Activated CD4-positive, alpha-beta T cell treated with anti-CD3 and anti-CD28 coated beads for 1 hour (primary cell): Measurements from ENCODE around the gene CACNA2D1.

Experiments used
- DNase-seq: peaks from one replicate; pipeline ENCODE4 v3.0.0-alpha.2; 2020

The CACNA2D1 gene

DNA sequence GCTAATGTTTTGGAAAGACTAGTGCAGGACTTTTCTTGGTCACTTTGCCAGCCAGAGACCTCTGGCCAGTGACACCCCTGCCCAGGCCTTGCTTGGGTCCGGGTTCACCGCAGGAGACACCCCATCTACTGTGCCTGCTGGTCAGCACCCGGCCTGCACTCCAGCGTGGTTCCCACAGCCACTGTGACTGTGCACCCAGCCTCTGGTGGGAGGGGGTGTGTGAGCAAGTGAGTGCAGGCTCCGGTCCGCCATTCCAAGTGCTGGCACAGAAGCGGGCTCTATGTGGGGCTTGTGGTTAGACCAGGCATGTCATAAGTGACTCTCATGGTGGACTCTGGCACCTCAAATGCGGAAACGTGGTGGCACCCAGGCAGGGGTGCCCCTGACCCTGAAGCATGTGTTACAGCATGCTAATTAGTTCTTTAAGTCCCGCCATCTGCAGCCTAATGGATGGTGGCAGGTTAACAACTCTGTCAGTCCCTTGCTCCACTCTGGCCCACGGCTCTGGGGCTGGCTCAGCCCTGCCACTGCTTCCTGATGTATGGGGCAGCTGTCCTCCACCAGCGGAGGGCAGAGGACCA, 361.8 kb downstream of the CACNA2D1 start:
- DNase-seq, result no peak

DNA sequence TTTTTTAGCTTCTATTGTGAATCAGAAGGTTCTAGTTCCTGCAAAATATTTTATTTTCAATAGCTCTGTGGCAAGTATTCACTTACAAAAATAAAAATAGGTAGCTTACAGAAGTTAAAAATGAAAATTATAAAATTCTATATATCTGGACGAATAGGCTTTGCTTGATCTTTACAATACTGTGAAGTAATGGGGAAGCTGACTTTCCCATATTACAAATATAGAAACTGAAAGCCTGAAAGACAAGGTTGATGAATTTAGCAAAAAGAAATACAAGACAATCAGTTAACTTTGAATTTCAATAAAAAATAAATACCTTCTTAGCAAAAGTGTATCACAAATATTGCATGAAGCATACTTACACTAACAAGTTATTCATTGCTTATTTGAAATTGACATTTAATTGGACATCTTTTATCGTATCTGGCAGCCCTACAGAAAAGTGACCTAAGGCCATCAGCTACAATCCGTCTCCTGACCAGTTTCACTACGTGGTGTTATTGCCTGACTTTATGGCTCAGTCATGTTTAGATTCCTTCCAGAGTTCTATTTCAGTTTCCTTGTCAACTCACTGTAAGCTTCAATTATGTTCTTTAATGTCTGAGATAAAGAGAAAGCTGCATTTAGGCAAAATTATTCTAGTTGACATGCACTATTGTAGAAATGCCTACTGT, 363.2 kb downstream of the CACNA2D1 start:
- no peak for DNase-seq

DNA sequence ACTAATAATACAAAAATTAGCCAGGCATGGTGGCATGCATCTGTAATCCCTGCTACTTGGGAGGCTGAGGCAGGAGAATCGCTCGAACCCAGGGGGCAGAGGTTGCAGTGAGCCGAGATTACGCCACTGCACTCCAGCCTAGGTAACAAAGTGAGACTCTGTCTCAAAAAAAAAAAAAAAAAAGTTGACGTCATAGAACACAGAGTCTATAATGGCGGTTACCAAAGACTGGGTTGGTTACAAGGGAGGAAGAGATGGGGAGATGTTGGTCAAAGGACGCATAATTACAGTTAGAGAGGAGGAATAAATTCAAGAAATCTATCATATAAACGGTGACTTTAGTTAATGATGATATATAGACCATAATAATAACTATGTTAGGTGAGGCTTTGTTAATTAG, 364.1 kb downstream of the CACNA2D1 start:
- DNase-seq, result no peak

DNA sequence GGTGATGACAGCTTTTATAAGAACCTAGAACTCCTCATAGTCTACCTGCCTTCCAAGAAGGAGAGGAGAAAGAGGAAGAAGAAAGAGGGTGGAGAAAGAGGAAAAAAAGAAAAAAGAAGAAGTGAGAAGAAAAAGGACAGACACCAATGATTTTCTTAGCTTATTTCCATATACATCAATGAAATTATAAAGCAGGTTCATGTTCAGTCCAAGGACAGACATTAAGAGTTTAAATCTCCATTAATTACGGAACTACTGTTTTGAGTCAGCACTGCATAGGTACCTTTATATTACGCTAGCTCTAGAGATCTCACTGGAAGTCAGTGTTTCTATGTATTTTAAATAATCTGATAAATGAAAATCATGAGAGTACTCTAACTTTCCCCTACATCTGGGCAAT, 364.8 kb downstream of the CACNA2D1 start:
- DNase-seq, result no peak

DNA sequence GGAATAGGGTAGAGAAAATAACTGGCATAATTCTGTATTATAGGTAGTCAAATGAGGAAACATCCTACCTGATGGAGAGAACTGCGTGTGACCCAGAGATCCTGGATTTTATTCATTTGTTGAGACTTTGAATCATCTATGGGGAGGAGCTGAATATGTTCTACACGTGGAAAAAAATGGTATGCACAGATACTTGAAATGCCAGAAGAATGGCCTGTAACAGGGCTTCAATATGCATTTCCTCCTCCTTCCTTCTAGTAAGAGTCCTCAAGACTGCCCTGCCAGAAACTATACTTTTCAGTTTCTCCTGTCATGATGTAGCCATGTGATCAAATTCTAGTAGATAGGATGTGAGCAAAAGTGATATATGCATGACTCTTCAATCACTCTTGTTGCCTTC, 372.1 kb downstream of the CACNA2D1 start:
- no peak for DNase-seq

DNA sequence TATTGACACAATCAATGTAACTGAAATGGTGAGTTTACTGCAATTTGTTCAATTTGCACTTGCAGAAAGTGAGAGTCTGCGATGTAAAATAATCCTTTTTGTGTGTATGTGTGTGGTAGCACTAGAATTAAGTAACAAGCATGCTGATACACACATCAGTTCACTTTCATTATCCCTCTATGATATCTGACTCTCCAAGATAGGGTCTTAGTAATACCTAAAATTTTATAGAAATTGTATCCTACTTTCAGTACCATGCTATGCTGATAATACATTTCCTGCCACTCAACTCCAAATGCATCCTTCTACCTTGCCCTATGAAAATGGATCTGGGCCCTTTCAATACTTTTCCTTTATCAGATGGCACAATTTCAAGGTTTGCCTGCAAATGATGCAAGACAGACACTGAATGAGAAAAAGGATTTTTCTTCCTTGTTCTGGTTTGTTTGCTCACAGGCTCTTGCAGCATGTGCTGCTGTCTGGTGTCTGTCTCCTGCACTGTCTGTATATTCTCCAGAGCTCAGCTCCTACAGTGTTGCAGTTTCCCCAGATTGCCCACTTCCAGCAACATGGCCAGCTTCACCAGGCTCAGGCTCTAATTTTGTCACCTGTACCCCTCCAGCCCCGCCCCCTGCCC, 375.8 kb downstream of the CACNA2D1 start:
- DNase-seq, result no peak

DNA sequence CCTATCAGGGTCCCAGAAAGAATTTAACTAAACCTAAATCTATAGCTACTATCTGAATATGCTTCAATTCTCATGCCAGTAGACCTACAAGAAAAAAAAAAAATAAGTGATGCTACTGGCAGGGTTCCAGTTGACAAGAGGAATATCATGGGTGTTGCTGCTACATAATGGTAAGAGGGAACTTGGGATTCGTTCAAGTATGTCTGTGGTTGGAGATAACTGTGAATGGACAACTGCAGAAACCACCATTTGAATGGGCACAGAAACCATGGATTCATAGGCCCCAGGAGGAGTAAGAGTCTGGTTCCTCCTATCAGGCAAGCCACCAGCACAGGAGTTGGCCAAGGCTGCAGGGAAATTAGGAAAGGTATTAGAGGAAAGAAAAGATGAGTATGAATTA, 386.1 kb downstream of the CACNA2D1 start:
- DNase-seq, result no peak

DNA sequence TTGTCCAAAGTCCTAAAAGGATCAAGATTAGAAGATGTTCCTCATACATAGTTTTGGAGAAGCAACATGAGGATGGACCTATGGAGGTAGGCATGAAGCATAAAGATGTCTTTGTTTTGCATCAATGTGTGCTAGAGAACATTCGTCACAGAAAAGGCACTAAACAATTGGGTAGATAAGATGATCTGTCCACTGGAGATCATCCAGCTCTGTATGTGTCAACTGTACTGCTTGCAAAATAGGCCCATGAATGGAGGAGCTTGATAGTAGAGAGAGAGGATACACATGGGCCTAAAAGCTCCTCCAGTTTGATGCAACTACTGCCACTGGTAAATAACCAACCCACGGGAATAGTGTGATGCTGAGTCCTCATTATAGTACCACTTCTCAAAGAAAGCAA, 387.3 kb downstream of the CACNA2D1 start:
- no peak for DNase-seq

DNA sequence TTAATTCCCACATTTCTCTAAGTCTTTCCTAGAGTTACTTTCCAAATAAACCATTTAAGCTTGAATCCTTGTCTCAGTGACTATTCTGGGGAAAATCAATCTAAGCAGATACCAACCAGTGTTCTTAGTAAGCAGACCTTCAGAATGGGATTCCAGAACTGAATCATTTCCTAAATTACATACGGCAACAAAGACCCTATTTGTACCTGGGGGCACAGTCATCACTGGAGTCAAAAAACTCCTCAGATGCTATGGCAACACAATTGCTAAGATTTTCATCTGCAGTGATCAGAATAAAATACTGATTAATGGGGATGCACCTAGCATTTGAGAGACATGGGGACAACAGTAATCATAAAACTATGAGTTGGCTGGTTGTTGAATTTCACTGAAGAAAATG, 389.0 kb downstream of the CACNA2D1 start:
- no peak for DNase-seq

DNA sequence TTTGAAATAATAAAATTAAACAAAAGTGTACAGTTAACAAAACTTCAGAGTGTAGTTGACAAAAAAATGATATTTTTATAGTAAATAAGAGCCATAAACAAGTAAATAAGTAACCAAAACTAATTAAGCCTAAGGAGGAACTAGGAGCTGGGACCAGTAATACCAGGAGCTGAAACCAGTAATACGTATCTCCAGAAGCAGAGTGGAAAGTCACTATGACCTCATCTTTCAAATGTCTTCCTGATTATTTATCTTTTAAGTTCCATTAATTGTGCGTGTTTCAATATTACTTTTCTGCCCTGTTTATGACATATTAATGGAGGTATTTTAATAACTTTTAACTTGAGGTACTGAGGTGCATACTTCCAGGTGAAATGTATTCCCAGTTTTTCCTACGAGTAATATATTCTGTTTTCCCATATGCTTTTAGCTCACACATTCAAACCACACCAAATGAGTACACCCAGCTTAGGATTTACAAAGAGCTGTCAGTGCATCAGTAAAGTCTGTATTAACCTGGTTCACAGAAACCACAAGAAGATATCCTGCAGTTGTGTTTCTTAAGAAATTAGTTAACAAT, 390.0 kb downstream of the CACNA2D1 start:
- no peak for DNase-seq

DNA sequence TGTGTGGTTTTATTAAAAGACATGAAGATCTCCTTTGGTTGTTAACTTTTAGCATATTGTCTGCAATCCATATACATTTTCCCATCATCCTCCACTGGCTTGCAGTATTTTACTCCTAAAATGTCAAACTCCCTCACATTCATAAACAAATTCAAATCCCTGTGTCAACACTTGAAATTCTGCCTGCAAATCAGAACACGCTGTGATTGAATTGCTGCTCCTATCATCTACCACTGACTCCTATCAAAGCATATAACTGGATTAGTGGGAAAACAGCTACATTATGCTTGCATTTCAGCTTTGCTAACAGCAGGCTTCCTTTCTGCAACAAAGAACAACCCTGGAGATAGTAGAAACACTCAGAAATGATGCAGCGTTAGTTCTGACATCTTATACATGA, 392.0 kb downstream of the CACNA2D1 start:
- no peak for DNase-seq

DNA sequence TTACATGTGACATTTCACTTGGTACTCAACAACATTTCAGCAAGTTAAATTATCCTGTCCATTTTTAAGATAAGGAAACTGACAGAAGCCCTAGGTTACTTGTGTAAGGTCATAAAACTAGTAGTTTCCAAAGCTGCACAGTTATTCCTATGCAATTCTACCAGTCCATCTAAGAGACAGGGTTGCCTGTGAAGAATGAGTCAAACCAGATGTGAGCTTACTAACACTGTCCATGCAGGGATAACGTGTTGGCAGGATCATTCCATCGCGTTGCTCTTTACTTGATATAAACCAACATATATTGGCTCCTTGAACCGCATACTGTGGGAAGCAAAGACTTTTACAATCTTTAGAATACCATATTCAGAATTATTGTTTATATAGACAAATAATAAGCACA, 392.8 kb downstream of the CACNA2D1 start:
- DNase-seq, result no peak

DNA sequence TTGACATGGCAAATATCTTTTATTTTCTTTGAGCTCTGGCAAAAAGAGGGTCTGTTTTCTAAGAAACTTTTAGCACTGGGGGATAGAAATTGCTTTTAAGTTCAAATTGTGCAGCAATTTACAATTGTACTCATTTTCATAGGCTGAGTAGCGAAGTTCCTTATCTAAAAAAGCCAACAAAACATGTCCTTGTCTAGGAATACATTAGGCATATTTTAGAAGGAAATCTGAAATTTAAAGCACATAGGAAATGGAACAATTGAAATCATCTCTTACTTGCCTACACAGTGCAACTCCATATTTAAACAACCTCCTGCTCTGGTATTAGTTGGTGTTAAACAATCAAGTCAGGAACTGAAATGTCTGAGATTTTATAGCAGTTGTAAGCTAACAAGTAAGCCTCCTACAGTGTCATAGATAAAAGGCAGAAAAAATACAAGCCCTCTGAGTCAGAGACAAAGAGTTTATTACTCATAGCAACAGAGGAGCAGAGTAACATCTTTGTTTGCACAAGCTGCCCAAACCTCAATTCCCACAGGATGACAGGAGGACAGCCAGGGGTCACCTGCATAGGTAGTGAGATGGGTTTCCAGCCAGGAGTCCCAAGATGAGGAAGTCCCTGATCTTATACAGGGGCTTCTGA, 393.6 kb downstream of the CACNA2D1 start:
- no peak for DNase-seq

DNA sequence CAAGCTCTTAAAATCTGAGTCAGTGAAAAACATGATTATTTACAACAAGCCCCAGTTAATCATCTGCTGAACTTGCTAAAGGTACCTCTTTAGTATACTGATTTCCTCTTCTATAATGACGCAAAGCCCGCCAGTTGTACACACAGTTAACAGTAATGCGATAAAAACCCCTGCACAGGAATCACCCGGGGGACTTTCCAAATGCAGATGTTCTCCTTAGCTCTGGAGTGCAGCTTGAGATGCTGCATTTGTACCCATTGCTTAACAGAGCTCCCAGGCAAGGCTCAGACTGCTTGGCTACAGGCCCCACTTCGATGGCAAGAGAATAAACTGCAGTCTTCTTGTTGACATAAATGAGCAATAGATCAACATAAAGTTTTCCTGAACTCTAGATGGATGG, 394.1 kb downstream of the CACNA2D1 start:
- DNase-seq, result no peak

DNA sequence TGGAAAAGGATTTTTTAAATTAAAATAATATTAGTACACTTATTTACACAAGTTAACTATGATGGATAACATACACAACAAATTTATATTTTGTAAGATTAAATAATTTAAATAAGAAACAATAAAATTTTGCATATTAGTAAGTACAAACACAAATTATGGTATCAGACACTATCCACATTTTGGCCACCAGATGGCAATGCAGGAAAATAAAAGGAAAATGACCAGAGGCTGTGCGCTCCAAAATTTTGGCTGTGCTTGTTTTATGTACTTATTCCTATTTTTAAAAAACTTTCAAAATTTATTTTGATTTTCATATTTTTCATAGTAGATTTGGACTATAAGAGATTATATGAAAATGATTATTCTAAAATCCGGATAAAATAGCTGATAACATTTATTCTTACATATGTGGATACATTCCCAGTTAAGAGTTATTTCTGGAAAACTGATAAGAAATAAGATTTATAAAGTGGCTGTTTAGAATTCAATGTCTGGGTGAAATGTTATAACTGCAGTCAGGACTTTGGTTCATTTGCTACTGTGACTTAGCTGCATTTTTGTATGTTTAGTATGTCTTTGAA, 399.0 kb downstream of the CACNA2D1 start:
- no peak for DNase-seq

DNA sequence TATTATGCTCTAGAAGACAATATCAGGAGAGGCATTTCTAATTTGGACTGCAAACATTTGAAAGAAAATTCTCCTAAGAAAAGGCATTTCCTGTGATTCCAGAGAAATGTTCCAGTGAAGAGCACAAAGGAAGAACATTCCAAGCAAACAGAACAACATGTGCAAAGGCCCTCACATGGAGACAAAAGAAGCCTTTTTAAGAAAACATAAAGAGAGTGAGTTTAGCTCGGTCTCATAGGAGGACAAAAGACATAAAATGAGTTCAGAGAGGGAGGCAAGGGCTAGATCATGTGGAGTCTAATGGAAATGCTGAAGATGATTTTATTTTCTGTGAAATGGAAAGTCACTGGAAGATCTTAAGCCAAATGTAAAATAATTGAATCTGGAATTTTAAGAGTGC, 404.0 kb downstream of the CACNA2D1 start:
- DNase-seq, result no peak

DNA sequence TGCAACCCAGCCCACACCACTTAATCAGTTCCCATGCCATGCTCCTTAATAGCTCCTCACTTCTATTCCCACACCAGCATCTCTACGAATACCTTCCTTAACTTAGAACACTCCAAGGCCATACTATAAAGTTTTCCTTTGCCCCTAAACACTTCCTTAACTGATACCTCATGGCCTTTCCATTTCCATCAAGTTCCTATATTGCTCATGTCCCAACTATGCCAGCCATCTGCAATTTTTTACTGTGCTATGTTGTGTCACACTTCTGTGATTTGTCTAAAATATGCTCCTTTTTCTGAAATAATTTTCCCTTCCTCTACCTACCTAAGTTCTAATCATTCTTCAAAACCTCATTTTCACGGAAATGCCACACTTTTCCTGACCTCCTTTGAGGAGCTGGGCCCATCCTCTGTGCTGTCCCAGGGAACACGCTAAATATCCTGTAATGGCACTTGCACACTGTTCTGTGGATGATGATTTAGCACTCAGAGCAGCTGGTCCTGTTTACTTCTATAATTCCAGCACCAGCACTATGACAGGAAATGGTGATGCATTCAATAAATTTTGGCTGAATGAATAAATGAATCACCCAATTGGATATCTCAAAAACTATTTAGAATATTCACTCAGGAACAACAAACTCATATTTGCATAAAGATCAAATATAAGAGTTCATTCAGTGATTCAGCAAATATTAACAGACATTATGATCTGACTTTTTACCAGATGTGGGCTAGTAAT, 407.3 kb downstream of the CACNA2D1 start:
- no peak for DNase-seq

DNA sequence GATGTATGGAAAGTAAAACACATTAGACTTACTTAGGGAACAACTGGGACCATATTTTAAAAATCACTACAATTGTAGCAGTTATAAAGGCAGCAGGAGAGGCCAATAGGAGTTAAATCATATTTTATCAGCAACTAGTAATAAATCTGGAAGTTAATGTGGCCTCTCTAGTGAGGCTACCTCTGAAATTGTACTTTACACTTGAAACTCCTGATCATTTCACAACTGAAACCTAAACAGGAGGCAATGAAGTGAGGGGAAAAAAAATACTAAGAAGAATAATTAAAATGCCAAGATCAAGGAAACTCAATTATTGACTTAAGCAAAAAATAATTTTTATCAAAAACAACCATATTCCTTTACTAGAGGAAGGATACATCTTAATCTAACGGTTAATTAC, 408.1 kb downstream of the CACNA2D1 start:
- DNase-seq, result no peak

DNA sequence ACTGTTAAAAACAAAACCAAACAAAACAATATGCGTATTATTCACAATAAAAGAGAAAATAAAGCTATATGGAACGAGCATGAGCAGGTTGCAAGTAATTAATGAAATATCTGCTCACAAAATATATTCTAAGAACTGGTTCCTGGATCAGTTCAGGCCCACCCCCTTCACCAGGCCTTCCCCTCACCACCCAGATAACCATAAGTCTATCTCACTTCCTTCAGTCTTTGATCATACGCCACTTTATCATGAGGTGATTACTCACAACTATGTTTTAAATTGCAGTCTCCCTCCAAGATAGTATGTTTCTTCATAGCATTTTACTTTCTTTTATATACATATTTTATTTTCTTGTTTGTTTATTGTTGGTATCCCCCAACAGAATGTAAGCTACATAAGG, 410.7 kb downstream of the CACNA2D1 start:
- DNase-seq, result no peak

DNA sequence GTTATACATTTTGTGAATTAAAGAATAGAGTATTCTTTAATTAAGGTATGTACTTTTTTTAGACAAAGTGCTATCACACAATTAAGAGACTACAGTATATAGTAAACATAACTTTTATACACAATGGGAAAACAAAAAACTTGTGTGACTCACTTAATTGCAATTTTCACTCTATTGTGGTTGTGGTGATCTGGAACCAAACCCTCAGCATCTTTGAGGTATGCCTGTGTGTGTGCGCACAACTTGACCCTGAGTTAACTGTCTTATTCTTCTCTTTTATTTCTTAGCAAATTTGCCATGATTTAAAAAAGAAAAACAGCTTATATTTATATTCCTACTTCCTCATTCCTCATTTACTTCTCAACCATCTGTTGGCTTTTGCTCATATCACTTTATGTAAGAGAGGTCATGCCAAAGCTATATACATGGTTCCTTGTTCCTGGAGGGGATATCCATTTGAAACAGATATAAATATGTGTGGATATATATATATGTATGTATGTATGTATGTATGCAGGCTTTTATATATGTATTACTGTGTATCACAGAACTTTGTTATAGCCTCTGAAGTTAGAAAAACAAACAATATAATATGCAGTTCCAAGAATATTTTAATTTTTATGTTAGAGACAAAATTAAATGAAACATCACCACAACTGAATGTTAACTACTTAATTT, 414.2 kb downstream of the CACNA2D1 start:
- no peak for DNase-seq

DNA sequence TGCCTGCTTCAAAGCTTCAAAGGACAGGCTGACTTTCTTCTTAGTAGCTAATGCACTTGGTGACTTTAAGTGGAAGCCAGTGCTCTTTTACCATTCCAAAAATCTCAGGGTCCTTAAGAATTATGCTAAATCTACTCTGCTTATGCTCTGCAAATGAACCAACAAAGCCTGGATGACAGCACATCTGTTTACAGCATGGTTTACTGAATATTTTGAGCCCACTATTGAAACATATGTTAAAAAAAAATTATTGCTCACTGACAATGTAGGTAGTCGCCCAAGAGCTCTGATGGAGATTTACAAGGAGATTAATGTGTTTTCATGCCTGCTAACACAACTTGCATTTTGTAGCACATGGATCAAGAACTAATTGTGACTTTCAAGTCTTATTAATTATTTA, 415.5 kb downstream of the CACNA2D1 start:
- DNase-seq, result no peak

DNA sequence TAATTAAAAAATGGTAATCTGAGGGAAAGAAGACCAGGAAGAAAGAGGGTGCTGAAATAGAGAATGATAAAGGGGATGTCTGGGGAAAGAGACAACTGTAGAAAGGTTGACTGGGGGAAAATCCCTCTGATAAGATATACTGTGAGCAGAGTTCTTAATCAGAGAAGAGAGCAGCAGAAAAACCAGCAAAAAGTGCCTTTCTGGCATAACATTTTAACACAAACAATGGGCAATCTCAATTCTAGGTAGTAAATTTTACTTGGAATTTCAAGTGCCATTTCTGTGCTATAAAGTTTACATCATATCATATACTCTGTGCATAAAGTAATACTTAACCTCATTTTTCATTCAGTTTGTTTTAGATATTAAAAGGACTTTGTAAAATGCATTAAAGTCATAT, 421.9 kb downstream of the CACNA2D1 start:
- no peak for DNase-seq
